ENCODE results near the gene DRG1. TPM values are rescaled to one million over a fixed set of nuclear protein-coding genes. Genes with fewer than 3 reads are reported as not detected.

The DRG1 gene, protein sequence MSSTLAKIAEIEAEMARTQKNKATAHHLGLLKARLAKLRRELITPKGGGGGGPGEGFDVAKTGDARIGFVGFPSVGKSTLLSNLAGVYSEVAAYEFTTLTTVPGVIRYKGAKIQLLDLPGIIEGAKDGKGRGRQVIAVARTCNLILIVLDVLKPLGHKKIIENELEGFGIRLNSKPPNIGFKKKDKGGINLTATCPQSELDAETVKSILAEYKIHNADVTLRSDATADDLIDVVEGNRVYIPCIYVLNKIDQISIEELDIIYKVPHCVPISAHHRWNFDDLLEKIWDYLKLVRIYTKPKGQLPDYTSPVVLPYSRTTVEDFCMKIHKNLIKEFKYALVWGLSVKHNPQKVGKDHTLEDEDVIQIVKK
- 10 to 100 TPM; 37.5 to 38.8 TPM for total RNA-seq

DNA sequence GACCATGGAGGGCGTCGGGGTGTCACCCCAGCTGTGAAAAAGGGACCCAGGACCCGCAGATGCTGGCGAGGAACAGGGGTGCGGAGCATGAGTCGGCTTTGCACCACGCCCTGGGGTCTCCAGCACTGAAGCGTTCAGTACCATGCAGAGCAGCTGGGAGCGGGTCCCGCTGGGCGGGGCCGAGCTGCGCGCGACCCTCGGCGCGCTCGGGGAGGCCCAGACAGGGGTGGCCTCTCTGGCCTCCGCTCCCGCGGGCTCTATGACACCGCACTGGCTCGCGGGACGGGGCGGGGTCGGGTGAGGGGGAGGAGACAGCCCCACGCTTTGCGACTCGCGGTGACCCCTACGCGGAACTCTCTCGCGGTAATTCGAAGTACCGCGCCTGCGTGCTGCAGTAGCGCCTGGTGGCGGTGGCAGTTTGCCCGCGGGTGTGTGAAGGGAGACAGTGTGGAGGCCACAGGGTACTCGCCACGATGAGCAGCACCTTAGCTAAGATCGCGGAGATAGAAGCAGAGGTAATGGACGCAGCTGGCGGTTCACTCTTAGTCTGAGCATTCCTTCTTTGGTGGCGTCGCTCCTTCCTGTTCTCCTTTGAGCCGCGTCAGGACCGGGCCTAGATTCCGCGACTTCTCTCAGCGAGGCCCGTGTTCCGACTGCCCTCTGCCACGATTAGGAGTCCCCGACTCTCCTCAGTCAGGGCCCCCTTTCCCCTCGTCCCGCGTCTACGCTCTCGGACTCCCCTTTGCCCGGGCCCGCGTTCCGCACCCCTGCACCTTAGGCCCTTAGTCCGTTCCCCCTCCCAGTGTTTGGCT lies at the start of gene DRG1:
TSS of gene DRG1 (plus strand) at position 394 of the 812 bp plus-strand sequence. CDS start at position 474, 80 bp downstream.
- Histone ChIP-seq H3K9me3 (no peaks in the 10 kb centered on the region), H3K27me3 (replicated peaks; ENCODE audit: insufficient read depth) (no peaks in the 10 kb centered on the region), H3K27ac (peak within 1 kb of the TSS; percentile 78 to 79), H3K4me1 (ENCODE audit: control insufficient read depth in 1 of 2, low read depth in 2 of 2) (peaks cover 11 to 17% of the 10 kb centered on the region in 2 donors), H3K36me3 (peaks cover 5% of the 10 kb centered on the region), H3K4me3 (peak within 1 kb of the TSS; percentile 91)
- TF ChIP-seq, protein P1, sequence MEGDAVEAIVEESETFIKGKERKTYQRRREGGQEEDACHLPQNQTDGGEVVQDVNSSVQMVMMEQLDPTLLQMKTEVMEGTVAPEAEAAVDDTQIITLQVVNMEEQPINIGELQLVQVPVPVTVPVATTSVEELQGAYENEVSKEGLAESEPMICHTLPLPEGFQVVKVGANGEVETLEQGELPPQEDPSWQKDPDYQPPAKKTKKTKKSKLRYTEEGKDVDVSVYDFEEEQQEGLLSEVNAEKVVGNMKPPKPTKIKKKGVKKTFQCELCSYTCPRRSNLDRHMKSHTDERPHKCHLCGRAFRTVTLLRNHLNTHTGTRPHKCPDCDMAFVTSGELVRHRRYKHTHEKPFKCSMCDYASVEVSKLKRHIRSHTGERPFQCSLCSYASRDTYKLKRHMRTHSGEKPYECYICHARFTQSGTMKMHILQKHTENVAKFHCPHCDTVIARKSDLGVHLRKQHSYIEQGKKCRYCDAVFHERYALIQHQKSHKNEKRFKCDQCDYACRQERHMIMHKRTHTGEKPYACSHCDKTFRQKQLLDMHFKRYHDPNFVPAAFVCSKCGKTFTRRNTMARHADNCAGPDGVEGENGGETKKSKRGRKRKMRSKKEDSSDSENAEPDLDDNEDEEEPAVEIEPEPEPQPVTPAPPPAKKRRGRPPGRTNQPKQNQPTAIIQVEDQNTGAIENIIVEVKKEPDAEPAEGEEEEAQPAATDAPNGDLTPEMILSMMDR (IDR thresholded peaks at IDR 0.05) = no peak
- ATAC-seq (ENCODE audit: insufficient number of reproducible peaks, low FRiP score, low read depth) (peak; percentile 89), DNase-seq (ENCODE audit: low spot score) (peak; percentile 88)

DNA sequence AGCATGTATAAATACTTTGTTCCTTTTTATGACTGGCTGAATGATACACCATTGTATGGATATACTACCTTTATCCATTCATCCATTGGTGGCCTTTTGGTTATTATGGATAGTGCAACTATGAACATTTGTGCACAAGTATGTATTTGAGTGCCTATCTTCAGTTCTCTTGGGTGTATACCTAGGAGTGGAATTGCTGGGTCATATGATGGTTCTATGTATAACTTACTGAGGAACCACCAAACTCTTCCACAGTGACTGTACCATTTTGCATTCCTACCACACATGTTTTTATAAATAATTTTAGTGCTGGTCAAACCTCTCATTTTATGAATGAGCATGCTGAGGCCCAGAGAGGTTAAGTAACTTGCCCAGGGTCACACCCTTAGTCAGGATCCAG lies 49.4 kb upstream of the DRG1 start:
- Histone ChIP-seq H3K27me3 (replicated peaks; ENCODE audit: insufficient read depth) (no peaks in the 10 kb centered on the region), H3K4me3 (no peak overlapping the region), H3K36me3 (no peaks in the 10 kb centered on the region), H3K4me1 (ENCODE audit: control insufficient read depth in 1 of 2, low read depth in 2 of 2) (peaks cover 0 to 9% of the 10 kb centered on the region in 2 donors), H3K9me3 (no peaks in the 10 kb centered on the region), H3K27ac (no peak overlapping the region)
- DNase-seq (ENCODE audit: low spot score) = no peak
- TF ChIP-seq, protein P1 (IDR thresholded peaks at IDR 0.05) = no peak
- ATAC-seq (ENCODE audit: insufficient number of reproducible peaks, low FRiP score, low read depth) = no peak

DNA sequence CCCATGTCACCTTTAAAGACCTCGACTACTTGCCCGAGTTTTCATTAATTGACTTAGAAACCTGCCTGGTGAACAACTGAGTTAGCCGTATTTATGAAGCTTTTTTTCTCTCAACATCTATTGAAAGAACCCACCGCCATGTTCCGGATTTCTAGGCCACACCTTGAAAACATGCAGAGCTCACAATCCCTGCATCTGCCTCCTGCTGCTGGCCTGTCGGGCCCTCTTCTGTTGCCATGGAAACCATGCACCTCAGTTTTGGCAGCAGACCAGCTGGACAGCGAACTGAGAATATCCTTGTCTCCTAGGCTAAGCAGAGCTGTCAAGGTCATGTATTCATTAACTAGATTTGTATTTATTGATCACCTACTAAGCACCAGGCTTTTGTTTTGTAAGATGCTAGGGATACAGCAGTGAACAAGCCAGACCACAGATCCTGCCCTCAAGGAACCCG lies 49.0 kb upstream of the DRG1 start:
- no peak for ATAC-seq (ENCODE audit: insufficient number of reproducible peaks, low FRiP score, low read depth)
- Histone ChIP-seq H3K27me3 (replicated peaks; ENCODE audit: insufficient read depth) (no peaks in the 10 kb centered on the region), H3K4me3 (no peak overlapping the region), H3K36me3 (no peaks in the 10 kb centered on the region), H3K27ac (no peak overlapping the region), H3K4me1 (ENCODE audit: control insufficient read depth in 1 of 2, low read depth in 2 of 2) (peaks cover 0 to 6% of the 10 kb centered on the region in 2 donors), H3K9me3 (no peaks in the 10 kb centered on the region)
- TF ChIP-seq, protein P1 (IDR thresholded peaks at IDR 0.05) = no peak
- DNase-seq (ENCODE audit: low spot score) = no peak

DNA sequence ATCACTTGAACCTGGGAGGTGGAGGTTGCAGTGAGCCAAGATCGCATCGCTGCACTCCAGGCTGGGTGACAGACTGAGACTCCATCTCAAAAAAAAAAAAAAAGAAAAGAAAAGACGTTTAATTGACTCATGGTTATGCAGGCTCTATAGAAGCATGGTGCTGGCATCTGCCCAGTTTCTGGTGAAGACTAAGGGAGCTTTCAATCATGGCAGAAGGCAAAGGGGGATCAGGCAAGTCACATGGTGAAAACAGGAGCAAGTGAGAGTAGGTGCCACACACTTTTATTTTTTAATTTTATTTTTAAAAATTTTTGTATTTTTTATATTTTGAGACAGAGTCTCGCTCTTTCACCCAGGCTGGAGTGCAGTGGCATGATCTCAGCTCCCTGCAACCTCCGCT lies 44.9 kb upstream of the DRG1 start:
- no peak overlapping the region for H3K4me3 ChIP-seq
- TF ChIP-seq, protein P1 (IDR thresholded peaks at IDR 0.05) = no peak
- H3K36me3 ChIP-seq = no peaks in the 10 kb centered on the region
- no peaks in the 10 kb centered on the region for H3K9me3 ChIP-seq
- no peak for ATAC-seq (ENCODE audit: insufficient number of reproducible peaks, low FRiP score, low read depth)
- no peak overlapping the region for H3K27ac ChIP-seq
- no peaks in the 10 kb centered on the region for H3K4me1 ChIP-seq (ENCODE audit: control insufficient read depth in 1 of 2, low read depth in 2 of 2)
- no peaks in the 10 kb centered on the region for H3K27me3 ChIP-seq (replicated peaks; ENCODE audit: insufficient read depth)
- no peak for DNase-seq (ENCODE audit: low spot score)

DNA sequence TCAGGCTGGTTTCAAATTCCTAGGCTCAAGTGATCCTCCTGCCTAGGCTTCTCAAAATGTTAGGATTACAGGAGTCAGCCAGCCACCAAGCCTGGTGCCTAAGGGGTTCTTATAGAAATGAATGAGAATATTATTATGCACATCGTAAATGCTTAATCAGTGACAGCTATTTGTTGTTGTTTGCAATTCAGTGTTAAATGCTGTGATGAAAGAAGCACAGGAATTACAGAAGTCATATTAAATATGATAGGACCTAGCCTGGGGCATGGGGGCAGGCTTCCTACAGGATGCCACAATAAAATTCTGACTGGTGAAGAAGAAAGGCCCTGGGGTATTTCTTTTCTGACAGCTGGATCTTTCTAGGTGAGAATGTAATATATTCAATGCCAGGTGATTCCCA lies 39.4 kb upstream of the DRG1 start:
- no peak for ATAC-seq (ENCODE audit: insufficient number of reproducible peaks, low FRiP score, low read depth)

More for the DNA sequence above, 39.4 kb upstream of the DRG1 start:
- Histone ChIP-seq H3K9me3 (no peaks in the 10 kb centered on the region), H3K36me3 (no peaks in the 10 kb centered on the region), H3K27me3 (replicated peaks; ENCODE audit: insufficient read depth) (no peaks in the 10 kb centered on the region), H3K4me1 (ENCODE audit: control insufficient read depth in 1 of 2, low read depth in 2 of 2) (no peaks in the 10 kb centered on the region), H3K27ac (no peak overlapping the region), H3K4me3 (no peak overlapping the region)
- no peak for DNase-seq (ENCODE audit: low spot score)
- TF ChIP-seq, protein P1 (IDR thresholded peaks at IDR 0.05) = no peak
